Transverse colon (tissue), 3 donors: Measurements from ENCODE around the gene ASTN1.

ENCODE experiments used
- POLR2A ChIP-seq: fragments of 450-650 bp; IDR thresholded peaks from one replicate; pipeline ENCODE4 v1.6.1; 2016; ENCODE audit warnings: antibody characterized with exemption, mild to moderate bottlenecking, moderate library complexity
- TF ChIP-seq, protein P1 (sequence below), 5 experiments: fragments of 200-600 bp in 3 of 5; fragments of 450-650 bp in 2 of 5; sonication (generic) in 3 of 5; IDR thresholded peaks; 1 replicate in 2 of 5; 2 replicates in 3 of 5; pipeline ENCODE4 v1.5.1; 2016 to 2017; ENCODE audit warnings: antibody characterized with exemption in 5 of 5, inconsistent platforms in 3 of 5, mild to moderate bottlenecking in 2 of 5, moderate library complexity in 1 of 5

DNA sequence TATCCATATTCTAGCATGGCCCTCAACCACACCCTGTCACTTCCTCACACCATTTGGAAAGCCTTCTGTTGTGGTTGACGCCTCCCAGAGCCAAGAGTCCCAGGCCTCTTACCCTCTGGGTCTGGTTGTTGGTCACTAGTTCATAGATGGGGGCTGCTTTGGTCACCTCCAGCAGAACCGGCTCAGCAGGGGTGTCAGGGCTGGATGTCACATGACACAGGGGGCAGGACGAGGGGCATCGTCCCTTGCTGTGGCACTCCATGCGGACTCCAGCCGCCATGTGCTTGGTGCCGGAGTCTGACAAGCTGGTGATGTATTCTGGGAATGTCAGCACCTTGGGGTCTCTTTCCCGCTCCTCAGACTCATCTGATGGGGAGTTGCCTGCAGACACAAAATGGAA is 270.1 kb downstream of the ASTN1 start:
- TF ChIP-seq POLR2A: no peak
- TF ChIP-seq, protein P1, sequence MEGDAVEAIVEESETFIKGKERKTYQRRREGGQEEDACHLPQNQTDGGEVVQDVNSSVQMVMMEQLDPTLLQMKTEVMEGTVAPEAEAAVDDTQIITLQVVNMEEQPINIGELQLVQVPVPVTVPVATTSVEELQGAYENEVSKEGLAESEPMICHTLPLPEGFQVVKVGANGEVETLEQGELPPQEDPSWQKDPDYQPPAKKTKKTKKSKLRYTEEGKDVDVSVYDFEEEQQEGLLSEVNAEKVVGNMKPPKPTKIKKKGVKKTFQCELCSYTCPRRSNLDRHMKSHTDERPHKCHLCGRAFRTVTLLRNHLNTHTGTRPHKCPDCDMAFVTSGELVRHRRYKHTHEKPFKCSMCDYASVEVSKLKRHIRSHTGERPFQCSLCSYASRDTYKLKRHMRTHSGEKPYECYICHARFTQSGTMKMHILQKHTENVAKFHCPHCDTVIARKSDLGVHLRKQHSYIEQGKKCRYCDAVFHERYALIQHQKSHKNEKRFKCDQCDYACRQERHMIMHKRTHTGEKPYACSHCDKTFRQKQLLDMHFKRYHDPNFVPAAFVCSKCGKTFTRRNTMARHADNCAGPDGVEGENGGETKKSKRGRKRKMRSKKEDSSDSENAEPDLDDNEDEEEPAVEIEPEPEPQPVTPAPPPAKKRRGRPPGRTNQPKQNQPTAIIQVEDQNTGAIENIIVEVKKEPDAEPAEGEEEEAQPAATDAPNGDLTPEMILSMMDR (IDR thresholded peaks at IDR 0.05): no peak
